ENCODE results near the gene ARHGEF40. TPM values are rescaled to one million over a fixed set of nuclear protein-coding genes. Genes with fewer than 3 reads are reported as not detected.

ARHGEF40 gene
- total and polyA plus RNA-seq, 2 donors (not counting 1 experiment from before 2014, with no cell fraction given) = 1.0 to 1.7 TPM

- peak within 1 kb of the TSS; percentile 67 for H3K27ac Mint-ChIP-seq
- H3K36me3 ChIP-seq (replicated peaks in 1 of 2; ENCODE audit: control extremely low read depth in 1 of 2, control insufficient read depth in 1 of 2, extremely low read depth in 1 of 2, insufficient read depth in 2 of 2, low read length in 1 of 2) = no peaks in the 10 kb centered on the region
- no peaks in the 10 kb centered on the region for H3K9me3 ChIP-seq (ENCODE audit: control extremely low read depth in 1 of 3, control insufficient read depth in 2 of 3, insufficient read depth in 1 of 3, low read length in 2 of 3)
- CTCF ChIA-PET = interaction anchor here (2.5 to 2.9 kb wide), 3 partner anchors 10 to 79 kb away, joined by 9 to 23 read pairs (median 14); no protein-coding TSS in a partner anchor
- TF ChIP-seq EZH2 (IDR thresholded peaks at IDR 0.05; ENCODE audit: borderline replicate concordance, insufficient read depth, low read depth, low read length, poor library complexity, severe bottlenecking) = no peak
- TF ChIP-seq, protein P1, sequence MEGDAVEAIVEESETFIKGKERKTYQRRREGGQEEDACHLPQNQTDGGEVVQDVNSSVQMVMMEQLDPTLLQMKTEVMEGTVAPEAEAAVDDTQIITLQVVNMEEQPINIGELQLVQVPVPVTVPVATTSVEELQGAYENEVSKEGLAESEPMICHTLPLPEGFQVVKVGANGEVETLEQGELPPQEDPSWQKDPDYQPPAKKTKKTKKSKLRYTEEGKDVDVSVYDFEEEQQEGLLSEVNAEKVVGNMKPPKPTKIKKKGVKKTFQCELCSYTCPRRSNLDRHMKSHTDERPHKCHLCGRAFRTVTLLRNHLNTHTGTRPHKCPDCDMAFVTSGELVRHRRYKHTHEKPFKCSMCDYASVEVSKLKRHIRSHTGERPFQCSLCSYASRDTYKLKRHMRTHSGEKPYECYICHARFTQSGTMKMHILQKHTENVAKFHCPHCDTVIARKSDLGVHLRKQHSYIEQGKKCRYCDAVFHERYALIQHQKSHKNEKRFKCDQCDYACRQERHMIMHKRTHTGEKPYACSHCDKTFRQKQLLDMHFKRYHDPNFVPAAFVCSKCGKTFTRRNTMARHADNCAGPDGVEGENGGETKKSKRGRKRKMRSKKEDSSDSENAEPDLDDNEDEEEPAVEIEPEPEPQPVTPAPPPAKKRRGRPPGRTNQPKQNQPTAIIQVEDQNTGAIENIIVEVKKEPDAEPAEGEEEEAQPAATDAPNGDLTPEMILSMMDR (IDR thresholded peaks at IDR 0.05) = no peak
- no peaks in the 10 kb centered on the region for H4K20me1 ChIP-seq (ENCODE audit: control insufficient read depth, insufficient read depth, low read length, poor library complexity, severe bottlenecking)
- H3K9me3 Mint-ChIP-seq (ENCODE audit: insufficient read depth) = no peaks in the 10 kb centered on the region
- peak within 1 kb of the TSS; percentile 99 for H3K4me2 ChIP-seq (replicated peaks; ENCODE audit: low read depth, low read length, poor library complexity, severe bottlenecking)
- H3K4me1 Mint-ChIP-seq = peaks cover 19% of the 10 kb centered on the region
- H3K4me1 ChIP-seq (ENCODE audit: control insufficient read depth in 2 of 2, insufficient read depth in 2 of 2, low read length in 2 of 2) = peaks cover 12 to 23% of the 10 kb centered on the region in 2 donors
- peak; percentile 94 for ATAC-seq (ENCODE audit: low read depth)
- peak within 1 kb of the TSS; percentile 97 for H2AFZ ChIP-seq (ENCODE audit: insufficient read depth, low read depth, low read length, poor library complexity, severe bottlenecking)
- peaks cover 16% of the 10 kb centered on the region for H3K27me3 Mint-ChIP-seq
- WGBS (ENCODE audit: insufficient coverage) = 3% methylated on average over 38 of the region's 72 CpGs
- no peak within 1 kb of the TSS for H3K27ac ChIP-seq (ENCODE audit: low read length in 2 of 2)
- H3K27me3 ChIP-seq (replicated peaks in 1 of 4; ENCODE audit: control extremely low read depth in 1 of 4, control insufficient read depth in 3 of 4, insufficient read depth in 4 of 4, low read length in 3 of 4) = peaks cover 0 to 30% (median 8%) of the 10 kb centered on the region in 4 experiments
- peak within 1 kb of the TSS; percentile 78 for H3K9ac ChIP-seq (ENCODE audit: low read length)
- peak within 1 kb of the TSS; percentile 93 for H3K4me3 Mint-ChIP-seq
- intact Hi-C loops (cut with micrococcal nuclease) = loop anchor here (2.0 kb wide), 3 partner anchors 46 to 80 kb away; partner anchors contain the start of gene ARHGEF40
- H3K4me3 ChIP-seq (ENCODE audit: control extremely low read depth in 1 of 5, extremely low read depth in 1 of 5, insufficient read depth in 1 of 5, low read depth in 2 of 5, low read length in 4 of 5) = peak within 1 kb of the TSS; percentile 15 to 86 (median 75)
- peak; percentile 83 for DNase-seq
- POLR2A ChIA-PET = interaction anchor here (0.7 kb wide), 1 partner anchor 46 kb away, joined by 3 read pairs; no protein-coding TSS in a partner anchor
- no peaks in the 10 kb centered on the region for H3K79me2 ChIP-seq (ENCODE audit: control insufficient read depth, insufficient read depth, low read length)
Observed at GRCh38 chr14:21024585-21025370, 45.3 kb upstream of the ARHGEF40 start, which contains the start of gene NDRG2. TSS of gene NDRG2 (minus strand) at chr14:21025061. CDS start at chr14:21023315, 1,746 bp downstream.

Data from B cell (primary cell).